Measurements from ENCODE around the gene MRTFA.

GRCh38 chr22:40594346-40594745 lies 42.2 kb downstream of the MRTFA start:
- TF ChIP-seq CTCF (IDR thresholded peaks at IDR 0.05), result no peak
- no peak for TF ChIP-seq EP300 (IDR thresholded peaks at IDR 0.05)
- no peak for TF ChIP-seq POLR2A (IDR thresholded peaks at IDR 0.05)
